Adrenal gland (tissue), 5 donors: ENCODE data around the gene RSBN1.

Experiments
- POLR2A ChIP-seq, 2 donors: fragments of 450-650 bp; IDR thresholded peaks; one replicate each; pipeline ENCODE4 v1.6.1; 2017; ENCODE audit warnings: antibody characterized with exemption in 2 of 2, mild to moderate bottlenecking in 2 of 2, moderate library complexity in 1 of 2
- TF ChIP-seq, protein P1 (sequence below), 6 experiments: fragments of 450-650 bp in 4 of 6; fragments of 200-600 bp in 2 of 6; sonication (generic) in 1 of 6; IDR thresholded peaks; 1 replicate in 5 of 6; 2 replicates in 1 of 6; pipeline versions ENCODE4 v1.5.1 to v1.8.0; 2016 to 2021; ENCODE audit warnings: antibody characterized with exemption in 6 of 6, mild to moderate bottlenecking in 2 of 6, moderate library complexity in 1 of 6
- donor health status: DM: no; HTN: no; CAD: no.

DNA sequence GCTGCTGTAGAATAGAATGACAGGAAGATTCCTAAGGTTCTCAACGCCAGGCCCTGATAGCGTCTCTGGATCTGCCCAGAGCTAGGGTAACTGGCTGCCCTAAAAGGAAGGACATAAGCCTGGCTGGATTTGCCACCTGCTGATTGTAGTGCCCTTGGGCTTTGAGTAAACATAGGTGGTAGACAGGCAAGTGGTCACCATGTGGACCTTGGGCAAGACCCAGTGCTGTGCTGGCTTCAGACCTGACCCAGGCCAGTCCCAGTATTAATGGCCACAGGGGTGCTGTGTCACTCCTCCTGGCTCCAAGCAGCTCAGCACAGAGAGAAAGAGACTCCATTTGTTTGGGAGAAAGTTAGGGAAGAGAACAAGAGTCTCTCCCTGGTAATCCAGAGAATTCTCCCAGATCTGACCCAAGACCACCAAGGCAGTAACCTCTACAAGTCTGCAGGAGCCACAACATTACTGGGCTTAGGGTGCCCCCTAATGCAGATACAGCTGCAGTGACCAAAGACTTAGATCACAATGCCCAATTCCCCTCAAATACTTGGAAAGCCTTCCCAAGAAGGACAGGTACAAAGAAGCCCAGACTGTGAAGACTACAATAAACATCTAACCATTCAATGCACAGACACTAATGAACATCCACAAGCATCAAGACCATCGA lies 97.5 kb downstream of the RSBN1 start:
- no peak for TF ChIP-seq POLR2A (IDR thresholded peaks at IDR 0.05)
- TF ChIP-seq, protein P1, sequence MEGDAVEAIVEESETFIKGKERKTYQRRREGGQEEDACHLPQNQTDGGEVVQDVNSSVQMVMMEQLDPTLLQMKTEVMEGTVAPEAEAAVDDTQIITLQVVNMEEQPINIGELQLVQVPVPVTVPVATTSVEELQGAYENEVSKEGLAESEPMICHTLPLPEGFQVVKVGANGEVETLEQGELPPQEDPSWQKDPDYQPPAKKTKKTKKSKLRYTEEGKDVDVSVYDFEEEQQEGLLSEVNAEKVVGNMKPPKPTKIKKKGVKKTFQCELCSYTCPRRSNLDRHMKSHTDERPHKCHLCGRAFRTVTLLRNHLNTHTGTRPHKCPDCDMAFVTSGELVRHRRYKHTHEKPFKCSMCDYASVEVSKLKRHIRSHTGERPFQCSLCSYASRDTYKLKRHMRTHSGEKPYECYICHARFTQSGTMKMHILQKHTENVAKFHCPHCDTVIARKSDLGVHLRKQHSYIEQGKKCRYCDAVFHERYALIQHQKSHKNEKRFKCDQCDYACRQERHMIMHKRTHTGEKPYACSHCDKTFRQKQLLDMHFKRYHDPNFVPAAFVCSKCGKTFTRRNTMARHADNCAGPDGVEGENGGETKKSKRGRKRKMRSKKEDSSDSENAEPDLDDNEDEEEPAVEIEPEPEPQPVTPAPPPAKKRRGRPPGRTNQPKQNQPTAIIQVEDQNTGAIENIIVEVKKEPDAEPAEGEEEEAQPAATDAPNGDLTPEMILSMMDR (IDR thresholded peaks at IDR 0.05): no peak
